Liver (tissue), 9 donors: ENCODE results near the gene PSEN2. TPM values are rescaled to one million over a fixed set of nuclear protein-coding genes. Genes with fewer than 3 reads are reported as not detected.
A peak's percentile ranks its signal among the peaks of the same experiment; 100 is the strongest.

Experiments
- DNase-seq: peaks from one replicate; pipeline ENCODE4 v3.0.0-alpha.2; 2017; ENCODE audit warnings: low spot score
- H3K27ac ChIP-seq, 2 donors: one replicate each; pipeline ENCODE4 v1.7.0; 2013; ENCODE audit warnings: inconsistent platforms in 2 of 2, low read length in 2 of 2, control low read depth in 1 of 2, low read depth in 1 of 2, mild to moderate bottlenecking in 1 of 2
- H3K27me3 ChIP-seq, 4 donors: one replicate each; pipeline versions ENCODE4 v1.6.1 to v1.7.0; 2013; ENCODE audit warnings: low read length in 3 of 4, inconsistent platforms in 1 of 4, mild to moderate bottlenecking in 1 of 4, moderate library complexity in 1 of 4; ENCODE audit not compliant: control insufficient read depth in 4 of 4, insufficient read depth in 4 of 4
- H3K36me3 ChIP-seq, 4 donors: one replicate each; pipeline versions ENCODE4 v1.6.1 to v1.7.0; 2013; ENCODE audit warnings: low read length in 3 of 4, mild to moderate bottlenecking in 3 of 4, low read depth in 1 of 4, moderate library complexity in 1 of 4; ENCODE audit not compliant: control insufficient read depth in 4 of 4, insufficient read depth in 3 of 4
- H3K4me1 ChIP-seq, 4 donors: one replicate each; pipeline versions ENCODE4 v1.6.1 to v1.7.0; 2013; ENCODE audit warnings: low read length in 3 of 4, mild to moderate bottlenecking in 3 of 4, moderate library complexity in 1 of 4; ENCODE audit not compliant: control insufficient read depth in 4 of 4, insufficient read depth in 4 of 4
- H3K4me3 ChIP-seq, 3 donors: one replicate each; pipeline versions ENCODE4 v1.6.1 to v1.7.0; 2013; ENCODE audit warnings: low read length in 3 of 3, control low read depth in 1 of 3, low read depth in 1 of 3, mild to moderate bottlenecking in 1 of 3
- H3K9ac ChIP-seq, 2 donors: one replicate each; pipeline ENCODE4 v1.7.0; 2013; ENCODE audit warnings: low read length in 2 of 2, mild to moderate bottlenecking in 2 of 2, moderate library complexity in 2 of 2, control low read depth in 1 of 2, low read depth in 1 of 2
- H3K9me3 ChIP-seq, 4 donors: one replicate each; pipeline versions ENCODE4 v1.6.1 to v1.7.0; 2013; ENCODE audit warnings: low read length in 3 of 4; ENCODE audit not compliant: control insufficient read depth in 4 of 4
- EGR1 ChIP-seq, 2 donors: IDR thresholded peaks; 2 replicates each; pipeline ENCODE4 v1.6.1; 2016 to 2018; ENCODE audit warnings: antibody characterized with exemption in 2 of 2, low read depth in 2 of 2
- FOXA1 ChIP-seq: IDR thresholded peaks from 2 replicates; pipeline ENCODE4 v1.6.1; 2016; ENCODE audit warnings: antibody characterized with exemption
- FOXA2 ChIP-seq: IDR thresholded peaks from 2 replicates; pipeline ENCODE4 v1.6.1; 2016; ENCODE audit warnings: antibody characterized with exemption
- GABPA ChIP-seq, 2 donors: IDR thresholded peaks in 1 of 2; conservative IDR thresholded peaks in 1 of 2; 2 replicates each; pipeline ENCODE4 v1.6.1; 2016; ENCODE audit warnings: antibody characterized with exemption in 2 of 2, mild to moderate bottlenecking in 1 of 2, moderate library complexity in 1 of 2
- HNF4G ChIP-seq: IDR thresholded peaks from 2 replicates; pipeline ENCODE4 v1.6.1; 2016; ENCODE audit warnings: antibody characterized with exemption
- RAD21 ChIP-seq, 2 donors: IDR thresholded peaks; 2 replicates each; pipeline ENCODE4 v1.6.1; 2016; ENCODE audit warnings: antibody characterized with exemption in 2 of 2, mild to moderate bottlenecking in 2 of 2
- RXRA ChIP-seq, 2 donors: IDR thresholded peaks; 2 replicates each; pipeline ENCODE4 v1.6.1; 2017 to 2018; ENCODE audit warnings: antibody characterized with exemption in 2 of 2, mild to moderate bottlenecking in 1 of 2
- SP1 ChIP-seq: IDR thresholded peaks from 2 replicates; pipeline ENCODE4 v1.6.1; 2018; ENCODE audit warnings: antibody characterized with exemption, mild to moderate bottlenecking
- WGBS: extraction: QIAGEN DNeasy Blood & Tissue Kit; methylation state at CpG from one replicate; pipeline ENCODE4 v1.1.7; 2013; 5-methylcytosine and 5-hydroxymethylcytosine counted together
- polyA plus RNA-seq, 2 donors: library from polyadenylated mRNA; stranded (reverse) in 1 of 2; unstranded in 1 of 2; fragments of 200-250 nt in 1 of 2; fragments of >200 nt in 1 of 2; fragmentation: Nextera tagmentation in 1 of 2; extraction: Ambion mirVana in 1 of 2; gene quantifications; one replicate each; pipeline versions ENCODE4 v1.2.1 to v1.2.3, GENCODE V29; 2013 to 2015
- total RNA-seq, 2 donors: library from RNA; depleted of rRNA; stranded (reverse); fragments of >200 nt; gene quantifications; one replicate each; pipeline ENCODE4 v1.2.3, GENCODE V29; 2014
- TF ChIP-seq, protein P1 (sequence below): fragments of 150-350 bp; IDR thresholded peaks from 2 replicates; pipeline ENCODE4 v1.5.1; 2017; ENCODE audit warnings: improper control_type of control experiment, low read depth, low read length; ENCODE audit not compliant: missing input control
- TF ChIP-seq, protein P2 (sequence below): IDR thresholded peaks from 2 replicates; pipeline ENCODE4 v1.6.1; 2016; ENCODE audit warnings: antibody characterized with exemption
- TF ChIP-seq, protein P3 (sequence below): IDR thresholded peaks from 2 replicates; pipeline ENCODE4 v1.6.1; 2016; ENCODE audit warnings: antibody characterized with exemption
- TF ChIP-seq, protein P4 (sequence below): IDR thresholded peaks from 2 replicates; pipeline ENCODE4 v1.6.1; 2016; ENCODE audit warnings: antibody characterized with exemption
- donor health status: healthy.
- donor health status: healthy.
- donor health status: healthy.
- donor health status: healthy.
- donor health status: healthy.

PSEN2 gene
- total and polyA plus RNA-seq, 4 donors: 6.9 to 19.0 (median 10.8) TPM

DNA sequence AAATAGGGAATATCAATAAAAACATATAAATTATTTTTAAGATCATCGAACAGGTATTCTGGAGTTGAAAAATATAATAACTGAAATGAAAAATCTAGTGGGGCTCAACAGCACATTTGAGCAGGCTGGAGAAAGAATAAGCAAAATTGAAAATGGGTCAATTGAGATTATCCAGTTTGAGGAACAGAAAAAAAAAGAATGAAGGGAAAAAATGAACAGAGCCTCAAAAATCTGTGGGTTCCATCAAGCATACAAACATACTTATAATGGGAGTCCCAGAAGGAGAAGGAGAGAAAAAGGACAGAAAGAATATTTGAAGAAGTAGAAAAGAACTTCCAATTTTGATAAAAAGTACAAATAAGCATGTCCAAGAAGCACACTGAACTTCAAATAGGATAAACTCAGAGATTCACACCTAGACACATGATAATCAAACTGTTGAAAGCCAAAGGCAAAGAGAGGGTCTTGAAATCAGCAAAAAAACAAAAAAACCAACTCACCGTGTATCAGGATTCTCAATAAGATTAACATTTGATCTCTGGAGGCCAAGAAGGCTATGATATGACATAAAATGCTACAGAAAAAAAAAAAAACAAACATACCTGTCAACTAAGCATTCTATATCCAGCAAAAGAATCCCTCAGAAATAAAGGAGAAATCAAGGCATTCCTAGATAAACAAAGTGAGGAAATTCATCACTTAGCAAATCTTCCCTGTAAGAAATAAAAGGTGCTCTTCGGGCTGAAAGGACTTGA, 64.2 kb downstream of the PSEN2 start:
- H3K9ac ChIP-seq: no peak overlapping the region
- H3K4me1 ChIP-seq: peaks cover 0 to 13% (median 8%) of the 10 kb centered on the region in 4 donors
- H3K27me3 ChIP-seq: no peaks in the 10 kb centered on the region
- 94% methylated on average over 3 of the region's 3 CpGs for WGBS
- no peak overlapping the region for H3K4me3 ChIP-seq
- H3K9me3 ChIP-seq: no peaks in the 10 kb centered on the region
- TF ChIP-seq SP1: no peak
- no peak for TF ChIP-seq GABPA (IDR thresholded peaks at IDR 0.05 in 1 of 2, conservative IDR thresholded peaks at IDR 0.05 in 1 of 2)
- TF ChIP-seq FOXA1: no peak
- TF ChIP-seq, protein P1, sequence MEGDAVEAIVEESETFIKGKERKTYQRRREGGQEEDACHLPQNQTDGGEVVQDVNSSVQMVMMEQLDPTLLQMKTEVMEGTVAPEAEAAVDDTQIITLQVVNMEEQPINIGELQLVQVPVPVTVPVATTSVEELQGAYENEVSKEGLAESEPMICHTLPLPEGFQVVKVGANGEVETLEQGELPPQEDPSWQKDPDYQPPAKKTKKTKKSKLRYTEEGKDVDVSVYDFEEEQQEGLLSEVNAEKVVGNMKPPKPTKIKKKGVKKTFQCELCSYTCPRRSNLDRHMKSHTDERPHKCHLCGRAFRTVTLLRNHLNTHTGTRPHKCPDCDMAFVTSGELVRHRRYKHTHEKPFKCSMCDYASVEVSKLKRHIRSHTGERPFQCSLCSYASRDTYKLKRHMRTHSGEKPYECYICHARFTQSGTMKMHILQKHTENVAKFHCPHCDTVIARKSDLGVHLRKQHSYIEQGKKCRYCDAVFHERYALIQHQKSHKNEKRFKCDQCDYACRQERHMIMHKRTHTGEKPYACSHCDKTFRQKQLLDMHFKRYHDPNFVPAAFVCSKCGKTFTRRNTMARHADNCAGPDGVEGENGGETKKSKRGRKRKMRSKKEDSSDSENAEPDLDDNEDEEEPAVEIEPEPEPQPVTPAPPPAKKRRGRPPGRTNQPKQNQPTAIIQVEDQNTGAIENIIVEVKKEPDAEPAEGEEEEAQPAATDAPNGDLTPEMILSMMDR: no peak
- no peak for TF ChIP-seq EGR1 (IDR thresholded peaks at IDR 0.05; ENCODE audit: low read depth in 2 of 2)
- TF ChIP-seq, protein P2, sequence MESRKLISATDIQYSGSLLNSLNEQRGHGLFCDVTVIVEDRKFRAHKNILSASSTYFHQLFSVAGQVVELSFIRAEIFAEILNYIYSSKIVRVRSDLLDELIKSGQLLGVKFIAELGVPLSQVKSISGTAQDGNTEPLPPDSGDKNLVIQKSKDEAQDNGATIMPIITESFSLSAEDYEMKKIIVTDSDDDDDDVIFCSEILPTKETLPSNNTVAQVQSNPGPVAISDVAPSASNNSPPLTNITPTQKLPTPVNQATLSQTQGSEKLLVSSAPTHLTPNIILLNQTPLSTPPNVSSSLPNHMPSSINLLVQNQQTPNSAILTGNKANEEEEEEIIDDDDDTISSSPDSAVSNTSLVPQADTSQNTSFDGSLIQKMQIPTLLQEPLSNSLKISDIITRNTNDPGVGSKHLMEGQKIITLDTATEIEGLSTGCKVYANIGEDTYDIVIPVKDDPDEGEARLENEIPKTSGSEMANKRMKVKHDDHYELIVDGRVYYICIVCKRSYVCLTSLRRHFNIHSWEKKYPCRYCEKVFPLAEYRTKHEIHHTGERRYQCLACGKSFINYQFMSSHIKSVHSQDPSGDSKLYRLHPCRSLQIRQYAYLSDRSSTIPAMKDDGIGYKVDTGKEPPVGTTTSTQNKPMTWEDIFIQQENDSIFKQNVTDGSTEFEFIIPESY: no peak
- no peak for TF ChIP-seq RAD21 (IDR thresholded peaks at IDR 0.05)
- no peak for TF ChIP-seq HNF4G
- TF ChIP-seq, protein P3, sequence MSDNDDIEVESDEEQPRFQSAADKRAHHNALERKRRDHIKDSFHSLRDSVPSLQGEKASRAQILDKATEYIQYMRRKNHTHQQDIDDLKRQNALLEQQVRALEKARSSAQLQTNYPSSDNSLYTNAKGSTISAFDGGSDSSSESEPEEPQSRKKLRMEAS: no peak
- TF ChIP-seq, protein P4, sequence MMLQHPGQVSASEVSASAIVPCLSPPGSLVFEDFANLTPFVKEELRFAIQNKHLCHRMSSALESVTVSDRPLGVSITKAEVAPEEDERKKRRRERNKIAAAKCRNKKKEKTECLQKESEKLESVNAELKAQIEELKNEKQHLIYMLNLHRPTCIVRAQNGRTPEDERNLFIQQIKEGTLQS: no peak
- H3K36me3 ChIP-seq: no peaks in the 10 kb centered on the region
- H3K27ac ChIP-seq: no peak overlapping the region
- DNase-seq: no peak

DNA sequence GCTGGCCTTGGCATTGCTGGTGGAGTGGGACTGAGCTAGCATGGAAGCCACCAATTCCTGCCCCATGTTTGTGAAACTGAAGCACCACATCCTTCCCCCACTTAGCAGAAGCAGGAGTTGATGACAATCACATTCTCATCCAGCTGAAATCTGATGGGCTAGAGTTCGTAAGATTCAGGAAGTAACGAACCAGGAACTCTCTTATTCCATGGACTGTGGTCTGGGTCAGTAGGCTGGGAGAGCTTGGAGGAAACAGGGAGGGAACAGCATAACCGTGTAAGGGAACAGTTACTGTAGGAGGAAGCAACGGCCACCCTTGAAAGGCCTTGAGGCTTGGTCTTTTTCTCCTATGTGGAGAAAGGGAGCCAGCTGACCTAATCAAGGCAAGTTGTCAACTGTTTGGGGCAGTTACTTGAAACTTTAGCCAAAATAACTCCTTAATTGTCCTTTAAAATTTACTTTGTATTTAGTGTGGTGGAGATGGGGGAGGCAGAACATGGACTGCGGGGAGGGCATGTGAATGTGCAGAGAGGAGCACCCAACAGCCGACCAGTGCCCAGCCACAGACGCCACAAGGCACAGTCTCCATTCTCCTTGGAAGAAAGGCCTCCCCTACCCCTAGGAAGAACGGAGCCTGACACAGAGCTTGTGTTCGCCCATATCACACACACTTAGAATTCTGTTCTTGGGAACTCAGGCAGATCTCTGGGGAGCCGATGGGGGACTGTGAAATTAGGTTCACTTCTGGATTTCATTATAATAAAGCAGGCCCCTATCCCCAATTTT, 67.7 kb downstream of the PSEN2 start:
- Histone ChIP-seq H3K9me3 (no peaks in the 10 kb centered on the region), H3K27me3 (no peaks in the 10 kb centered on the region), H3K4me1 (peaks cover 10 to 41% (median 32%) of the 10 kb centered on the region in 4 donors), H3K27ac (peak overlapping the region; percentile 98 to 100), H3K36me3 (no peaks in the 10 kb centered on the region), H3K4me3 (no peak overlapping the region), H3K9ac (peak overlapping the region in 1 of 2 donors; percentile 11)
- TF ChIP-seq RXRA (IDR thresholded peaks at IDR 0.05) (no peak), FOXA1 (no peak), FOXA2 (no peak), SP1 (no peak)
- DNase-seq: no peak
- 86% methylated on average over 10 of the region's 10 CpGs for WGBS
